GM18907 (cell line): ENCODE data around the gene SLC39A2.
A peak's percentile ranks its signal among the peaks of the same experiment; 100 is the strongest.
"Not testable (repeated sequence)": the region's sequence is repeated elsewhere in the genome, so short reads cannot be mapped to it uniquely, and the experiment has no call there.

Experiments used
- ATAC-seq: cut with Tn5 transposase; IDR thresholded peaks from one replicate; pipeline ENCODE4 v1.9.1; 2021; ENCODE audit warnings: mild to moderate bottlenecking, moderate library complexity; ENCODE audit not compliant: unreplicated experiment

SLC39A2 gene, protein sequence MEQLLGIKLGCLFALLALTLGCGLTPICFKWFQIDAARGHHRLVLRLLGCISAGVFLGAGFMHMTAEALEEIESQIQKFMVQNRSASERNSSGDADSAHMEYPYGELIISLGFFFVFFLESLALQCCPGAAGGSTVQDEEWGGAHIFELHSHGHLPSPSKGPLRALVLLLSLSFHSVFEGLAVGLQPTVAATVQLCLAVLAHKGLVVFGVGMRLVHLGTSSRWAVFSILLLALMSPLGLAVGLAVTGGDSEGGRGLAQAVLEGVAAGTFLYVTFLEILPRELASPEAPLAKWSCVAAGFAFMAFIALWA

DNA sequence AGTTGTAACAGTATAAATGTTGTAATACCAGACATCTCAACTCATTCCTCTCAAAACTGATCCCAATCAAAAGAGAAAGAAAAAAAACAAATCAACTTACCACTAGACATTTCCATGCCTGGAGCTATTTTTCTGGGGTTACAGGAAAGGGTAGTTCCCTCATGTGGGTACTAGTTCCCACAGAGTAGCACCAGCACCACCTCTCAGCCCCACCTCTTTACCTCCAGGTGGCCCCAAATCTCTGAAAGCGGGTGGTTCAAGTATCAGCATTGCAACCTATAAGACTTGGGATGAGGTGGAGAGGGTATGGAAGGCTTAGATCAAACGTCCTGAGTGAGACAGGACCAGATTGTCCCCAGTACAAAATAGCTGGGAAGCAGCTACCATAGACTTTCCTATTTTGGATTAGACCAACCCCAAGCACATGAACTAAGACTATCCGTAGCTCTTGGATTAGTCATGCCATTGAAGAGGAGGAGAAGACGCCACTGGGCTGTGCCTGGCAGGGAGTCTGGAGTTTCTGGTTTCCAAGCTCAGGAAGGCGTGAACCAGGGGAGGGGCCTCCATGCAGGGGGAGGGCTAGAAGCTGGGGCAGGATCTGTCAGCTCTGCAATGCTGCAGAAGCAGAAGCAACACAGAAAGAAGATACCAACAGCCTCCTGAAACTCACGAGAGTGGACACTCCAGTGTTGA lies at the start of gene SLC39A2:
SLC39A2 (plus strand) TSS at position 620 of the 693 bp plus-strand sequence. CDS start 154 bp downstream, outside the sequence.
- no peak for ATAC-seq

DNA sequence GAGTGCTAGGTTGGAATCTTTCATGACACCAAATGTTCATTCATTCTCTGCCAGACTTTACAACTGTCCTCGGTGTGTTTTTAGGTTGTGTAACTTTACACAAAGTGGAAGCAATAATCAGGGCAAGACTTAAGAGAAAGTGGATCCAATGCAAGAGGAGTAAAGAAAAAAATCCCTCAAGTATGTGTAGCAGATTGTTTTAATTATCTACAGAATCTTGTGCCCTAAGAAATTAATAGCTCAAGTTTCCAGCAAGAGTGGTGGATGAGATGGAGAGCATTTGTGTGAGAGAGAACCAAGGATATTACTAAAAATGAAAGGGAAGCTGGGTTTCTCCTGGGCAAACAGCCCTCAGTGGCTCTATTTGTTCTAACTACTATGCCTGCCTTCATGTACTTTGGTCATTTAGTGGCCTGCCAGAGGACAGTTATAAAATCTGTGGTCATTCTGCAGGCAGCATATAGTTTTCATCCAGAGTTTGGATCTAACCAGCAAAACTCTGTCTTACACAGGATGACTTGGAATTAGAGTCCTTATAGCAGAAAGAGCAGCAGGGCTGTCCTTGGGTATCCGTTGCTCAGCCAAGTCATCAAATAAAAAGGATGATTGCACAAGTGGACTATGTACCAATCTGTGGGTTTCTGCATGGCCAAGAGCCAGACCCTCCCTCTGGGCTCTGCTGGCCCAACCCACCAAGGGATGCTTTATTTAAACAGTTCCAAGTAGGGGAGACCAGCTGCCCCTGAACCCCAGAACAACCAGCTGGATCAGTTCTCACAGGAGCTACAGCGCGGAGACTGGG lies 44.2 kb upstream of the SLC39A2 start, which contains the start of gene RNASE2:
RNASE2 (plus strand) TSS at position 752 of the 802 bp plus-strand sequence. CDS start 285 bp downstream, outside the sequence.
- not testable (repeated sequence) for ATAC-seq

DNA sequence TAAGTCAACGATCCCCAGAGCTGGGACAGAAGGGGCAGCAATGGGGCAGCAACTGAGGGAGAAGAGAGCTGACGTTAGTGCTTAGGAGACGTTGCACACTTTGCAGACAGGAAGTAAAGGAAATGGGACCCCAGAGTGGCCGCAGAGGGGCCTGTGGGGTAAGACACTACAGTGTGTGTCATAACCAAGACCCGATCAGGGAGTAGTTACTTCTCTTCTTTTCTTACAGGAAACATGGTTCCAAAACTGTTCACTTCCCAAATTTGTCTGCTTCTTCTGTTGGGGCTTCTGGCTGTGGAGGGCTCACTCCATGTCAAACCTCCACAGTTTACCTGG lies 43.6 kb upstream of the SLC39A2 start:
- ATAC-seq = not testable (repeated sequence)

DNA sequence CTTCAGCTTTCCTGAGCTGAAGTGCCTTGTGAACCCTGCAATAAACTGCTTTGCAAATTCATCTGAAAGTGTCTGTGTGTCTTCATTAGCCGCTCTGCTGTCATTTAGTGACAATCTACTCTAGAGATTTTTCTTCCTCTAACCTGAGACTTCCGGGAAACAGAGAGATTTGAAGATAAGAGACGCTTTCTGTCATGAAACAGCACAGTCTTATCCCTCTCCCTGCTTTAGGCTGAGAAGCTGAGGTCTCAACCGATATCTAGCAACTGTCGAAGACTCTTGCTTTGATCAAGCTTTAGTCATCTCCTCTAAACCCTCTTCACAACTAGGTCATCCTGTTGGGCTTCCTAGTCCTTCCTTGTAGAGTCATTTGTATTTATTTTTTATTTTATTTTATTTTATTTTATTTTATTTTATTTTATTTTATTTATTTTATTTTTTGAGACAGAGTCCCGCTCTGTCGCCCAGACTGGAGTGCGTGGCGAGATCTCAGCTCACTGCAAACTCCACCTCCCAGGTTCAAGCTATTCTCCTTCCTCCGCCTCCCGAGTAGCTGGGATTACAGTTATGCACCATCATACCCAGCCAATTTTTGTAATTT lies 42.6 kb upstream of the SLC39A2 start:
- no peak for ATAC-seq

DNA sequence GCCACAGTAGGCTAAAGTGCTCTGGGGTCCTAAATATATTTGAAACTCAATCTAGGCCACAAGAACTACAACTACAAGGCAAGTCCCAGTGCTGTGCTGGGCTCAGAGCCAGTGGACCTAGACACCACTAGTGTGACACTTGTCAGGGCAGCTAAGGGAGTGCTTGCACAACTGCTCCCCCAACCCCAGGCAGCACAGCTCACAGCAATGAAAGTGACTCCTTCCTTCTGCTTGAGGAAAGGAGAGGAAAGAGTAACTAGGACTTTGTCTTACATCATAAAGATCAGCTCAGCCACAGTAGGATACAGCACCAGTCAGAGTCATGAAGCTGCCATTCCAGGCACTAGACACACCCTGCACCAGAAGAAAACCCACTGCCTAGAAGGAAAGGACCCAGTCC lies 40.1 kb upstream of the SLC39A2 start:
- ATAC-seq = not testable (repeated sequence)

DNA sequence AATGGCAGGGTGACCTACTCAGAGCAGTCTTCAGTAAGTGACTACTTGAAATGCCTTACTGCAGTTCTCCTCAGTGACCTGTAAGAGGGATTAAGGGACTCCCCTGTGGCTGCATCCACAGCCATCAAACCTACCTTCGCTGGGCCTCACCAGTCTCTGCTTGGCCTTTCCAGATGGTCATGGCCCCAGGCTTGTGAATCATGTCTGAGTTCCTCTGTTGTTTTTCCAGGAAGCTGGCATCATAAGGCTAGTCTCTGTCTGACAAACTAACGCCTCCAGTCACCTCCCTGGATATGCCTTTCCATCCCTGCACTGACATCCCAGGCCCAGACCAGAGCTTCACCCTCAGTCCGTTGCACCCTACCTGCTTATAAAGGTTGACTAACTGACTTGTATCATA lies 29.8 kb upstream of the SLC39A2 start:
- ATAC-seq = no peak

DNA sequence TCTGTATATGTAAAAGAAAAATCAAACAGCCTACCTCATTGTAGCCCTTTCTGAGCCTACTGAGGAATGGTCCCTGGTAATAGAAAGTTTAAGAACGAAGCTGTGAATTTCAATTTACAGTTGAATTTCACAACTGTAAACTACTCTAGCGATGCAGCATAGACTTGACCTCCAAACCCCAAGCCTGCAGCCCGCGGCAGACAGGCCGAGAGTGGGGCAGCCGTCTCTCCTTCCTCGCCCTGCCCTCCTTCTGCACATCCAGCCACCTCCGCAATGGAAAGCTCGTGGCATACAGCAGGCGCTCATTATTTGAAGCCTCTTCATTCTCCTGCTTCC lies 28.5 kb upstream of the SLC39A2 start:
- ATAC-seq = no peak

DNA sequence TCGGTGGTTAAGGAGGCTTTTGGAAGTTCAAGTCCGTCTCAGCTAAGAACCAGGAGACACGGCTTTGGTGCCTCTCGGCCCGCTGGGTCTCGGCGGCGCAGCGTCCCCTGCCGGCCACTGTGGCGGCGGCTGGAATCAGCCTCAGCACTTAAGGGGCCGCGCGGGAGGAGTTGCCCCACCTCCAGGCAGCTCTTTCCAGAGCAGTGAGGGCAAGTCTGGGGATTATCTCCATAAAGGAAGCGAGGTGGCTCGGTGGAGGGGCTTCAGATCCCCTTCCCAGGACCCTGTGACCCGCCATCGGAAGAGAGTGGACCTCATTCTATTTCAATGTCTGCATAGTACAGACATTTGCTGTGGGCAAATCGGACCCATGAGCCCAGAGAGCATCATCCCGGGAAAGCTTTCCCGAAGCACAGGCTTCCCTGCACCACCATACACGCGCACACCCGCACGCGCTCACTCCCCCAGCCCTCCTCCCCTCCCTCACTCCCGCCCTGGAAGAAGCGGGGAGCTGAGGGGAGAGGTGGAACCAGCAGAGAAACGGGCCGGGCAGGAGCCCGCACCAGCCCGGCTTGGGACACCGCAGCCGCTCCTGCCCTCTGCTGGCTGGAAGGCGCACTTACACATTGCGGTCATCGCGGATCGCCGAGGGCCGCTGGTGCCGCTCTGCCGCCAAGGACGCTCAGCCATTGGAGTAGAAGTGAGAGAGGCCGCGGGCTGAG lies 27.9 kb upstream of the SLC39A2 start:
- peak; percentile 93 for ATAC-seq

DNA sequence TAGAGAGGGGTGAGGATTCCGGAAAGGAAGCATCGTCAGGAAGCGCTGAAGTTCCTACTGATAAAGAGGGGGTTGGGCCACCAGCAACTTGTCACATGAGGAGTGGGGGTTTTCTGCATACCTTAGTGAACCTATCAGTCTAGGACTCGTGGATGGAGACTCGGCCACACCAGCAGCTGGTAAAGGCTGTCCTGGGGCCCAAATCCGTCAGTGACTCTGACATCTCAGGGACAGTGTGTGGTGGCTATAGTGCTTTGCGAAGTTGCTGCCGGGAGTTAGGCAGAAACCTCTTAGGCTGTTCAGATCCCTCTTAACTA lies 27.4 kb upstream of the SLC39A2 start:
- ATAC-seq = no peak

DNA sequence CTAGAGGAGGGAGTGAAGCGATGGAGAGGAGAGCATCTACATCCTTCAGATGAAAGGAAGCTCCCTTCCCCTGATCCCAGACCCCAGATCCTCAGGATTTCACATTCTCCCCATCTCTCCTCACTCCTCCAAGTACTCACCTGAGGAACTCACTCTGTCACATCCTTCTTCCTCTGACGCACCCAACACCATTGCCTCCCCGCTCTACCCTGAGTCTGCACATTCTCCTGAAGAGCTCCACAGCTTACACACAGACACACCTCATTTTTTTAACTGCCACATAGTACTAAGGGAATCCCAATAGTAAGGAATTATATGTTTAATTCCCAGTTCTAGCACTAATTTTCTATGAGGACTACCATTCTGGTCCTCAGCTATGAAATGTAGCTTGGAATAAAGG lies 25.6 kb upstream of the SLC39A2 start:
- no peak for ATAC-seq

DNA sequence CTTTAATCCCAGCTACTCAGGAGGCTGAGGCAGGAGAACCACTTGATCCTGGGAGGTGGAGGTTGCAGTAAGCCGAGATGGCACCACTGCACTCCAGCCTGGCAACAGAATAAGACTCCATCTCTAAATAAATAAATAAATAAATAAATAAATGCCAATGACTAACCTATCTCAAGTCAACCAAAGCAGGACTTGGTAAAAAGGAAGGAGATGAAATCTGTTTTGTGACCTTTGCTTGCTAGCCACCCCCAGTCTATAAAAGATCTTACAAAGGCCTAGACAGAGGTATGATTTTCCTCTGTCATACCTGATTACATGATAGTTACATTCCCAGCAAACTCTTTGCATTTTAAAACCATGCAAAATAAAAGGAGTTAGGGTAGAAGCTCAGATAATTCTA lies 22.8 kb upstream of the SLC39A2 start:
- ATAC-seq = no peak

DNA sequence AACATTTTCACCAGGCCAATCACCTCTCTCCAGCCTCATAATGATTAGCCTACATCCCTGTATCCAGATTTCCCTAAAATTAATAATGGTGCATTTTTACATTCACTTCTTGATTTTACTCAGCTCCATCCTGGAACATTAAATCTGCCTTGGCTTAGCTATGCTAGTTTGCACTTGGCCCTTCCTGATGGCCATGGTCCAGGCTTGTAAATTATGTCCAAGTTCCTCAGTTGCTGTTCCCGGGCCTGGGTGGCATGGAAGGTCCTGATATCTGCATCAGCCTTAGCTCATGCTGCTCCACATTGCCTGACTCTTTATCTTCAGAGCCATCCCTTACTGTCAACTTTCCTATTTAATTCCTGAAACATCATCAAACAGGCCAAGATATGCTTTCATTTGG lies 20.4 kb upstream of the SLC39A2 start:
- ATAC-seq = no peak

DNA sequence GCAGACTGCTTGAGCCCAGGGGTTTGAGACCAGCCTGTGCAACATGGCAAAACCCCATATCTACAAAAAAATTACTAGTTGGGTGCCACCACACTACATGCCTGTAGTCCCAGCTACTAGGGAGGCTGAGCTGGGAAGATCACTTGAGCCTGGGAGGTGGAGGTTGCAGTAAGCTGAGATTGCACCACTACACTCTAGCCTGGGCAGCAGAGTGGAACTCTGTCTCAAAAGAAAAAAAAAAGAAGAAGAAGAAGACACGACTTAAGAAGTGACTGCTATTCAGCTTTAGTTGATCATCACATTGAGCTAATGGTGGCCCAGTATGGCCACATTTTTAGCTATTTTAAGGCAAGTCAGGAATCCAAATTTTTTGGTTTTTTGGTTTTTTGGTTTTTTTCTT lies 18.2 kb upstream of the SLC39A2 start:
- ATAC-seq = no peak

DNA sequence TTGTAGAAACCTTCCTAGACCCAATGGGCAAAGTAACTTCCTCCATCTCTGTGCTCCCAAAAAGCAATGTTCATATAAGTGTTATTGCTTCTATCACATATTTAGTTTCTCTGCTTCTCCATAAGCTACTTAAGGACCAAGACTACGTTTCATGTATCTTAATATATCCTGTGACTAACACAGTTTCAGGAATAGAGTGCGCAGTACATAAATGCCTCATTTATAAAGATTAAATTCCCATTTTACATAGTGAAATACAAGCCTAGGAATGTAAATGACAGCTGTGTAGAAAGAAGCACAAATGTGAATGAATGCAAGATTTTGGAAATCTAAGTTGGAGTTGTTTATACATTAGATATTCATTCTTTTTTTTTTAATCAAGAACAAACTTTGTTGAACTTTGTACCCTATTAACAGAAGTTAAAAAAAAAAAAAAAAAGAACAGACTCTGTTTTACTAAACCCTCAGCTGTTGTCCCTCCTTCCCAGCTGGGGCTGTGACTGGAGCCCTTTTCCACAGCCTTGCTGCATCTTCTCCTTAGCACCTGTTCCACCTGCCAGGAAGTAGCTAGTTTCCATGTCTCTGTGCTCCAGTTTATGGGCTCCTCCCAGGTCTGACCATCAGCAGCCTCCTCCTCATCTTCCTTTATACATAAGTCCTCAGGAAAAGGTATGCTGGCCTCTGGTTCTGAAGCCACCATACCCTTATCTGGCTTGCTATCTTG lies 16.3 kb upstream of the SLC39A2 start:
- ATAC-seq = no peak

DNA sequence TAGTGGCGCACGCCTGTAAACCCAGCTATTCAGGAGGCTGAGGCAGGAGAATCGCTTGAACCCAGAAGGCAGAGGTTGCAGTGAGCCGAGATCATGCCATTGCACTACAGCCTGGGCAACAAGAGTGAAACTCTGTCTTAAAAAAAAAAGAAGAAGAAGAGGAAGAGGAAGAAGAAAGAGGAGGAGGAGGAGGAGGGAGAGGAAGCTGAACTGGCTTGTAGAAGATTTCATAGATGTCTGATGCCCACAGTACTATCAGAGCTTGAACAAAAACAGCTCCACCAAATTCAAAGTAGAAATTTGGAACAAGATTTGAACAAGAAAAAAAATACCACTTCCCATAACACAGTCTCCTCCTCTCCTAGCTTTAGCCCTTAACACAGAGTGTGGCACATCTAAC lies 13.4 kb upstream of the SLC39A2 start:
- ATAC-seq = not testable (repeated sequence)

DNA sequence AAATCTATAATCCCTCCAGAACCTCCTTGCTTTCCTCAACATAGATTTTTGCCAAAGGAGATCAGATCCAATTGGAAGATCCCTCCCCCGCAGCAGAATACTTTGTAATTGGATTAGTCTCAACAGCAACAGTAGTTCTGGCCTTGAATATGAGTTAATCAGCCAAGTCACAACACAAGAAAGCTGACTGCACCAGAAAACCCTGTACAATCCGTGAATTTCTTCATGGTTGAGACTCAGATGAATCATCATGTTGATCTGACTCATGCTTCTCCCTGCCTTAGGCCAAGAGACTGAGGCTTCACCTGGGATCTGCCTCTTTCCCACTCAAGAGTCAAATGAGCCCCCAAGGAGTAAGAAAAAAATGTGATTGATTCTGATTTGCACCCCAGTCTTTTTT lies 12.3 kb upstream of the SLC39A2 start:
- no peak for ATAC-seq

DNA sequence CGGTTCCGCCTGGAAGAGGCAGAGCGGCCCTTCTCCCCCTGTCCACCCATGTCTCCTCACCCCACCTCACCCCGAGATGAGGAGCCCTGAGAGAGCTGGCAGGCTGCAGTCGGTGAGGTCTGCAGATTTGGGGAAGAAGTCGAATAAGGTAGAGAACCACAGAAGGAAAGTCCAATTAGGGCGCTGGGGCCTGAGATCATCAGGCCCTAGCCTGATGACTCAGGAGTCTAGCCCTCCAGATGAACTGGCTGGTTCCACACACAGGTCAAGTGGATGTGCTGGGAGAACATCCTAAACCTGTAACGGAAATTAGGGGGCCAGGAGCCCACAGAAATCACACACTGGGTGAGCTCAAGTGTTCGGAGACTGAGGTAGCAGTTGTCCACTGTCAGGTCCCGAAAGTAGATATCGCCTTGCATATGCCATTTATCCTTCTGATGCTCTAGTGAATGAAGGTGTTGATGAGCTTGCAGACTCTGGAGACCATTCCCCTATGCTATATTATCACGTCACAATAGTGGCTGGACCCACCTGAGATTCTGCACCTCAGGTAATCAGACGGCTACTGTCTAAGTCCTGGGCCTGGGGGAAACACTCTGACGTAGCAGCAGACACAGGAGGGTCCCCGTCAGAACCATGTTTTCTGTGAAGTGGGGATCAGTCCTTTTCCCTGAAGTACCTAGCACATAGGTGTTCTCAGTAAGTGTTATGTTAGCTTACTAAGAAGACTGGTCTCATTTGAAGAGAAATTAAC lies 10.2 kb upstream of the SLC39A2 start:
- ATAC-seq = no peak

DNA sequence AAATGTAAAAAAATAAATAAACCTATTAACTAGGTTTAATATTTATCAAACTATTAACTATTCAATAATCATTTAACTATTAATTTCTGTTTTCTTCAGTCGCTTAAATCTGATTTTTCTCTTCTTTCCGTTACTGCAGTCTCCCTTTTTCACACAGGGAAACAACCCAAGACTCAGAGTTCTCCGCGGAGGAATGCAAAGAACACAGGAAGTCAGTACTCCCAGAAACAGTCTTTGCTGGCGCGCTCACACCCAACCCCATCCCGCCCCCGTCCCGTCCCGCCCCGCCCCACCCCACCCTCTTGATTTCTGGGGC lies 9.7 kb upstream of the SLC39A2 start:
- no peak for ATAC-seq

DNA sequence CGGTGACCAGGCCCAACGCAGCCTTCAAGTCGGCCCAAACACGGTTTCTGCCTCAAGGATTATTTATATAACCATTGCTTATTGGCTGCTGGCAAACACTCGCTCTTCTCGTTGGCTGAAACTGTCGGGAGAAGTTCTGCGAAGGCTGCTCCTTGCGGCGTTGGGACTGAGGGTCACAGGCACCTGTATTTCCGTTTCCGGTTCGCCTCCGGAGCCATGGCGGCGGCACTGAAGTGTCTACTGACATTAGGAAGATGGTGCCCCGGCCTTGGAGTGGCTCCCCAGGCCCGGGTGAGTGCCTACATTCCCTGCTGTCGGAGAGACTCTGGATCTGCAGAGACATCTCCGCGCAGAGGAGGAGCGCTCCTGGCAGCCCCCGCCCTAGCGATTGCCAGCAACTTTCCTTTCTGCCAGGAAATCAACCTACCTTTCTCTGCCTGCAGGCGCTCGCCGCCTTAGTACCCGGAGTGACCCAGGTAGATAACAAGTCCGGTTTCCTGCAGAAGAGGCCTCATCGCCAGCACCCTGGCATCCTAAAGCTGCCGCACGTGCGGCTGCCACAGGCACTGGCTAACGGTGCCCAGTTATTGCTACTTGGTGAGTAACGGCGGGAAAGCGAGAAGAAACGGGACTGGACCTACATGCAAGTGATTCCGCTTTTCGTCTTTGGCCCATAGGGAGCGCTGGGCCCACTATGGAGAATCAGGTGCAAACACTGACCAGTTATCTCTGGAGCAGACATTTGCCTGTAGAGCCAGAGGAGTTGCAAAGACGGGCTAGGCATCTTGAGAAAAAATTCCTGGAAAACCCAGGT lies 9.1 kb upstream of the SLC39A2 start, which contains the start of gene METTL17:
METTL17 (plus strand) TSS at position 194 of the 814 bp plus-strand sequence; CDS start at position 217, 23 bp downstream.
- ATAC-seq = peak; percentile 97
